ENCODE measurements around the gene EXPH5. TPM values are rescaled to one million over a fixed set of nuclear protein-coding genes. Genes with fewer than 3 reads are reported as not detected.
A peak's percentile ranks its signal among the peaks of the same experiment; 100 is the strongest.

EXPH5 gene
- total and polyA plus RNA-seq, 9 of the 15 experiments (the other 6 are each of a cell fraction or from before 2014, with no cell fraction given): 1.3 to 8.5 (median 4.8) TPM

DNA sequence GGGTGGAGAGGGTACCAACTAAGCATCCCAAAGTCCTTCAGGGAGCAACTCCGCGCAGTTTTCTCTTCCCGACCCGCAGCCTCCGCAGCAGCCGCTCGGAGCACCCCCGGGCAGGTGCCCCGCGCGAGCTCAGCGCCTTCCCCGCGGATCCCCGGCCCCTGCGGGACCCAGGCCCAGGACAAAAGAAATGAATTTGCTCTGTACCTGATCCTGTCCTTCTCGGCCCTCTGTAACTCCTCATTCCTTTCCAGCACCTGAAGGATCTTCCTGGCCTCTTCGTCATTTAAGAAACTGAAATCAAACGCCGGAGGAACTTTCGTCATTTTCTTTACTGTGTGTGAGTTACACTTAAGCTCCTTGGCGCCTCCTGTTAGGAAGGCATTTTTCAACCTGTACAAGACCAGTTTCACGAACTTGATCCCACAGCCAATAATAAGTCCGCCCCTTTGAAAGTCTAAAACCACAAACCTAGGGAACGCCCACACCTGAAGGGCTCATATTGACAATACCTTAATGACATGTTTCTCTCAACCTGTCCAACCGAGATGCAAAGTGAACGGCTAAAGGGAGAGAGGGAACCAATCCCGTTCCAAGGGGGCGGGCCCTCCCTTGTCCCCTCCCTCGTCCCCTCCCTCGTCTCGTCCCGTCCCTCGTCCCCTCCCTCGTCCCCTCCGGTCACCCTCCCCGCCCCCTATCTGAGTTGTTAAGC, at the start of gene EXPH5 (continued):
- peak in 1 of 2 experiments; percentile 27; a peak in 1 of 4 replicates for TF ChIP-seq TBL1XR1 (IDR thresholded peaks at IDR 0.05; ENCODE audit: low read length in 2 of 2)
- TF ChIP-seq, protein P1, sequence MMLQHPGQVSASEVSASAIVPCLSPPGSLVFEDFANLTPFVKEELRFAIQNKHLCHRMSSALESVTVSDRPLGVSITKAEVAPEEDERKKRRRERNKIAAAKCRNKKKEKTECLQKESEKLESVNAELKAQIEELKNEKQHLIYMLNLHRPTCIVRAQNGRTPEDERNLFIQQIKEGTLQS (IDR thresholded peaks at IDR 0.05): peak; percentile 60; the same call in 1 of the 2 replicates
- TF ChIP-seq, protein P1 (CRISPR knock-in tag; conservative IDR thresholded peaks at IDR 0.05): no peak
- no peak for TF ChIP-seq XRCC3 (IDR thresholded peaks at IDR 0.05)
- no peak for TF ChIP-seq GATAD2B (IDR thresholded peaks at IDR 0.05; ENCODE audit: borderline replicate concordance)
- peak; percentile 4 for TF ChIP-seq PHF20 (IDR thresholded peaks at IDR 0.05; ENCODE audit: partially characterized antibody)
- peak; percentile 81 for TF ChIP-seq POLR2A (conservative IDR thresholded peaks at IDR 0.05)
- TF ChIP-seq, protein P2, sequence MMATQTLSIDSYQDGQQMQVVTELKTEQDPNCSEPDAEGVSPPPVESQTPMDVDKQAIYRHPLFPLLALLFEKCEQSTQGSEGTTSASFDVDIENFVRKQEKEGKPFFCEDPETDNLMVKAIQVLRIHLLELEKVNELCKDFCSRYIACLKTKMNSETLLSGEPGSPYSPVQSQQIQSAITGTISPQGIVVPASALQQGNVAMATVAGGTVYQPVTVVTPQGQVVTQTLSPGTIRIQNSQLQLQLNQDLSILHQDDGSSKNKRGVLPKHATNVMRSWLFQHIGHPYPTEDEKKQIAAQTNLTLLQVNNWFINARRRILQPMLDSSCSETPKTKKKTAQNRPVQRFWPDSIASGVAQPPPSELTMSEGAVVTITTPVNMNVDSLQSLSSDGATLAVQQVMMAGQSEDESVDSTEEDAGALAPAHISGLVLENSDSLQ (IDR thresholded peaks at IDR 0.05): peak; percentile 94
- TF ChIP-seq ZC3H11A (IDR thresholded peaks at IDR 0.05; ENCODE audit: low read depth, low read length): no peak
- TF ChIP-seq NONO (IDR thresholded peaks at IDR 0.05; ENCODE audit: low read depth in 2 of 2, low read length in 1 of 2): 0 out of 4 replicates have a peak, but pooled peaks of 1 of the 2 experiments have one; percentile 8
- 0 out of 4 replicates have a peak, but pooled peaks of 1 of the 2 experiments have one; percentile 4 for TF ChIP-seq RAD21 (CRISPR knock-in tag; conservative IDR thresholded peaks at IDR 0.05 in 1 of 2, IDR thresholded peaks at IDR 0.05 in 1 of 2)
- peak; percentile 77 for TF ChIP-seq FOXM1 (IDR thresholded peaks at IDR 0.05; ENCODE audit: low read depth)
- no peak for TF ChIP-seq FOXM1 (CRISPR knock-in tag; IDR thresholded peaks at IDR 0.05; ENCODE audit: low read depth)
- TF ChIP-seq ZNF75A (CRISPR knock-in tag; IDR thresholded peaks at IDR 0.05): no peak
- peak in 1 of 2 experiments; percentile 61; a peak in 1 of 4 replicates for TF ChIP-seq SIN3A (IDR thresholded peaks at IDR 0.05; ENCODE audit: borderline replicate concordance in 2 of 2, control insufficient read depth in 1 of 2, low read depth in 2 of 2, low read length in 2 of 2)
- peak; percentile 39; the same call in 1 of the 2 replicates for TF ChIP-seq TAF7 (tag; IDR thresholded peaks at IDR 0.05)
- TF ChIP-seq, protein P3, sequence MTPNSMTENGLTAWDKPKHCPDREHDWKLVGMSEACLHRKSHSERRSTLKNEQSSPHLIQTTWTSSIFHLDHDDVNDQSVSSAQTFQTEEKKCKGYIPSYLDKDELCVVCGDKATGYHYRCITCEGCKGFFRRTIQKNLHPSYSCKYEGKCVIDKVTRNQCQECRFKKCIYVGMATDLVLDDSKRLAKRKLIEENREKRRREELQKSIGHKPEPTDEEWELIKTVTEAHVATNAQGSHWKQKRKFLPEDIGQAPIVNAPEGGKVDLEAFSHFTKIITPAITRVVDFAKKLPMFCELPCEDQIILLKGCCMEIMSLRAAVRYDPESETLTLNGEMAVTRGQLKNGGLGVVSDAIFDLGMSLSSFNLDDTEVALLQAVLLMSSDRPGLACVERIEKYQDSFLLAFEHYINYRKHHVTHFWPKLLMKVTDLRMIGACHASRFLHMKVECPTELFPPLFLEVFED (CRISPR knock-in tag; conservative IDR thresholded peaks at IDR 0.05): no peak
- TF ChIP-seq, protein P4, sequence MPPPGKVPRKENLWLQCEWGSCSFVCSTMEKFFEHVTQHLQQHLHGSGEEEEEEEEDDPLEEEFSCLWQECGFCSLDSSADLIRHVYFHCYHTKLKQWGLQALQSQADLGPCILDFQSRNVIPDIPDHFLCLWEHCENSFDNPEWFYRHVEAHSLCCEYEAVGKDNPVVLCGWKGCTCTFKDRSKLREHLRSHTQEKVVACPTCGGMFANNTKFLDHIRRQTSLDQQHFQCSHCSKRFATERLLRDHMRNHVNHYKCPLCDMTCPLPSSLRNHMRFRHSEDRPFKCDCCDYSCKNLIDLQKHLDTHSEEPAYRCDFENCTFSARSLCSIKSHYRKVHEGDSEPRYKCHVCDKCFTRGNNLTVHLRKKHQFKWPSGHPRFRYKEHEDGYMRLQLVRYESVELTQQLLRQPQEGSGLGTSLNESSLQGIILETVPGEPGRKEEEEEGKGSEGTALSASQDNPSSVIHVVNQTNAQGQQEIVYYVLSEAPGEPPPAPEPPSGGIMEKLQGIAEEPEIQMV (tag; conservative IDR thresholded peaks at IDR 0.05; ENCODE audit: low read depth): no peak
- TF ChIP-seq NRF1 (conservative IDR thresholded peaks at IDR 0.05 in 1 of 2, IDR thresholded peaks at IDR 0.05 in 1 of 2): peak; percentile 22 to 25; a peak in 2 of 4 replicates
- TF ChIP-seq, protein P5, sequence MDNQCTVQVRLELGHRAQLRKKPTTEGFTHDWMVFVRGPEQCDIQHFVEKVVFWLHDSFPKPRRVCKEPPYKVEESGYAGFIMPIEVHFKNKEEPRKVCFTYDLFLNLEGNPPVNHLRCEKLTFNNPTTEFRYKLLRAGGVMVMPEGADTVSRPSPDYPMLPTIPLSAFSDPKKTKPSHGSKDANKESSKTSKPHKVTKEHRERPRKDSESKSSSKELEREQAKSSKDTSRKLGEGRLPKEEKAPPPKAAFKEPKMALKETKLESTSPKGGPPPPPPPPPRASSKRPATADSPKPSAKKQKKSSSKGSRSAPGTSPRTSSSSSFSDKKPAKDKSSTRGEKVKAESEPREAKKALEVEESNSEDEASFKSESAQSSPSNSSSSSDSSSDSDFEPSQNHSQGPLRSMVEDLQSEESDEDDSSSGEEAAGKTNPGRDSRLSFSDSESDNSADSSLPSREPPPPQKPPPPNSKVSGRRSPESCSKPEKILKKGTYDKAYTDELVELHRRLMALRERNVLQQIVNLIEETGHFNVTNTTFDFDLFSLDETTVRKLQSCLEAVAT (IDR thresholded peaks at IDR 0.05): peak in 1 of 2 experiments; percentile 63; a peak in 1 of 4 replicates
- TF ChIP-seq TBP (optimal IDR thresholded peaks at IDR 0.05; ENCODE audit: low read depth, low read length): peak; percentile 73
- TF ChIP-seq CTBP1 (IDR thresholded peaks at IDR 0.05; ENCODE audit: borderline replicate concordance): peak; percentile 59
